Fibroblast of villous mesenchyme (primary cell): Measurements from ENCODE around the gene KPNA5. TPM values are rescaled to one million over a fixed set of nuclear protein-coding genes. Genes with fewer than 3 reads are reported as not detected.
"Not testable (repeated sequence)": the region's sequence is repeated elsewhere in the genome, so short reads cannot be mapped to it uniquely, and the experiment has no call there.

Experiments used
- DNase-seq: peaks from one replicate; pipeline ENCODE4 v3.0.0-alpha.2; 2010; ENCODE audit warnings: low read depth
- H3K4me3 ChIP-seq: 2 replicates; pipeline ENCODE4 v1.5.1; 2011; ENCODE audit warnings: low read depth, mild to moderate bottlenecking, low read length
- total RNA-seq: library from RNA; depleted of rRNA; stranded (reverse); fragments of >200 nt; gene quantifications from 2 replicates; pipeline ENCODE4 v1.2.3, GENCODE V29; 2012
- TF ChIP-seq, protein P1 (sequence below): IDR thresholded peaks from 2 replicates; pipeline ENCODE4 v1.5.1; 2012; ENCODE audit warnings: low read depth, mild to moderate bottlenecking, low read length; ENCODE audit not compliant: insufficient read depth

KPNA5 gene
- total RNA-seq, 1 donor, result 7.8 TPM

GRCh38 chr6:116676021-116676420 is 5.0 kb upstream of the KPNA5 start:
- TF ChIP-seq, protein P1, sequence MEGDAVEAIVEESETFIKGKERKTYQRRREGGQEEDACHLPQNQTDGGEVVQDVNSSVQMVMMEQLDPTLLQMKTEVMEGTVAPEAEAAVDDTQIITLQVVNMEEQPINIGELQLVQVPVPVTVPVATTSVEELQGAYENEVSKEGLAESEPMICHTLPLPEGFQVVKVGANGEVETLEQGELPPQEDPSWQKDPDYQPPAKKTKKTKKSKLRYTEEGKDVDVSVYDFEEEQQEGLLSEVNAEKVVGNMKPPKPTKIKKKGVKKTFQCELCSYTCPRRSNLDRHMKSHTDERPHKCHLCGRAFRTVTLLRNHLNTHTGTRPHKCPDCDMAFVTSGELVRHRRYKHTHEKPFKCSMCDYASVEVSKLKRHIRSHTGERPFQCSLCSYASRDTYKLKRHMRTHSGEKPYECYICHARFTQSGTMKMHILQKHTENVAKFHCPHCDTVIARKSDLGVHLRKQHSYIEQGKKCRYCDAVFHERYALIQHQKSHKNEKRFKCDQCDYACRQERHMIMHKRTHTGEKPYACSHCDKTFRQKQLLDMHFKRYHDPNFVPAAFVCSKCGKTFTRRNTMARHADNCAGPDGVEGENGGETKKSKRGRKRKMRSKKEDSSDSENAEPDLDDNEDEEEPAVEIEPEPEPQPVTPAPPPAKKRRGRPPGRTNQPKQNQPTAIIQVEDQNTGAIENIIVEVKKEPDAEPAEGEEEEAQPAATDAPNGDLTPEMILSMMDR, result no peak

GRCh38 chr6:116682334-116682712 is 1.3 kb downstream of the KPNA5 start:
- peak; percentile 71 for DNase-seq
- peak overlapping the region; percentile 76 for H3K4me3 ChIP-seq
- TF ChIP-seq, protein P1, result no peak

More at GRCh38 chr6:116676021-116676420, 5.0 kb upstream of the KPNA5 start:
- DNase-seq, result no peak
- H3K4me3 ChIP-seq, result no peak overlapping the region

GRCh38 chr6:116685437-116685993 is 4.5 kb downstream of the KPNA5 start:
- TF ChIP-seq, protein P1, result no peak
- DNase-seq, result no peak
- H3K4me3 ChIP-seq, result no peak overlapping the region

GRCh38 chr6:116686475-116687101 is 5.6 kb downstream of the KPNA5 start:
- H3K4me3 ChIP-seq, DNase-seq: not testable (repeated sequence)

- DNase-seq, result no peak
- TF ChIP-seq, protein P1, result no peak
- no peak overlapping the region for H3K4me3 ChIP-seq
Observed at GRCh38 chr6:116691154-116691553, 10.1 kb downstream of the KPNA5 start.

DNA sequence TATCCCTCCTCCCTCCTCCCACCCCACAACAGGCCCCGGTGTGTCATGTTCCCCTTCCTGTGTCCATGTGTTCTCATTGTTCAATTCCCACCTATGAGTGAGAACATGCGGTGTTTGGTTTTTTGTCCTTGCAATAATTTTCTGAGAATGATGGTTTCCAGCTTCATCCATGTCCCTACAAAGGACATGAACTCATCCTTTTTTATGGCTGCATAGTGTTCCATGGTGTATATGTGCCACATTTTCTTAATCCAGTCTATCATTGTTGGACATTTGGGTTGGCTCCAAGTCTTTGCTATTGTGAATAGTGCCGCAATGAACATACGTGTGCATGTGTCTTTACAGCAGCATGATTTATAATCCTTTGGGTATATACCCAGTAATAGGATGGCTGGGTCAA is 11.9 kb downstream of the KPNA5 start:
- H3K4me3 ChIP-seq, DNase-seq: not testable (repeated sequence)

GRCh38 chr6:116693275-116693674 is 12.3 kb downstream of the KPNA5 start:
- DNase-seq, result not testable (repeated sequence)

DNA sequence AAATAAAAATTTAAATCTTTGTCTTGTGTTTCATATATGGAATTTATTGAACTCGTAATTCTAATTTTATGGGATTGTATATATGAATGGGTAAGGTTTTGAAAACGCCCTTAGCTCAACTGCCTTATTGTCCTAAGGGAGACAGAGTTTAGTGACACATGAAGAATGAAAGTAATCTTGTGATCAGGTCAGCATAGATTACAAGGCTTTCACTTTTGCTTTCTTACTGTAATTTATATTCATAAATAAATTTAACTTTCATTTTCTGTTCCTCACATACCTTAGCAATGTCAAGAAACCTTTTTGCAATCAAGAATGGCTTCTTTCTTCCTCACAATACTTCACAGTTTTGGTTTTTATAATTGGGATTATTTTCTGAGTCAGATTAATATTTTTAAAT is 14.4 kb downstream of the KPNA5 start:
- peak; percentile 30 for DNase-seq
- H3K4me3 ChIP-seq, result no peak overlapping the region
- TF ChIP-seq, protein P1, result no peak

More at GRCh38 chr6:116693275-116693674, 12.3 kb downstream of the KPNA5 start:
- H3K4me3 ChIP-seq, result not testable (repeated sequence)
